ENCODE data around the gene B3GNT2.
A peak's percentile ranks its signal among the peaks of the same experiment; 100 is the strongest.

Gene B3GNT2

GRCh38 chr2:62205554-62205953 is 9.6 kb downstream of the B3GNT2 start:
- peak; percentile 40 for DNase-seq (ENCODE audit: low spot score)

GRCh38 chr2:62206024-62206423 is 10.1 kb downstream of the B3GNT2 start:
- no peak for DNase-seq (ENCODE audit: low spot score)

- DNase-seq (ENCODE audit: low spot score) = no peak
Measured at GRCh38 chr2:62207491-62207890, 11.6 kb downstream of the B3GNT2 start.

- no peak for DNase-seq (ENCODE audit: low spot score)
Measured at GRCh38 chr2:62208074-62208757, 12.3 kb downstream of the B3GNT2 start.

- DNase-seq (ENCODE audit: low spot score) = no peak
Measured at GRCh38 chr2:62208758-62209114, 12.8 kb downstream of the B3GNT2 start.

- no peak for DNase-seq (ENCODE audit: low spot score)
Measured at GRCh38 chr2:62209427-62209991, 13.6 kb downstream of the B3GNT2 start.

- no peak for DNase-seq (ENCODE audit: low spot score)
Measured at GRCh38 chr2:62215306-62216064, 19.6 kb downstream of the B3GNT2 start.

- DNase-seq (ENCODE audit: low spot score) = no peak
Measured at GRCh38 chr2:62216113-62216512, 20.2 kb downstream of the B3GNT2 start.

GRCh38 chr2:62216616-62217015 is 20.7 kb downstream of the B3GNT2 start:
- no peak for DNase-seq (ENCODE audit: low spot score)

GRCh38 chr2:62217421-62217820 is 21.5 kb downstream of the B3GNT2 start:
- DNase-seq (ENCODE audit: low spot score) = no peak

- DNase-seq (ENCODE audit: low spot score) = no peak
Measured at GRCh38 chr2:62217970-62218369, 22.1 kb downstream of the B3GNT2 start.

GRCh38 chr2:62219407-62220159 is 23.7 kb downstream of the B3GNT2 start:
- no peak for DNase-seq (ENCODE audit: low spot score)

GRCh38 chr2:62221141-62221540 is 25.2 kb downstream of the B3GNT2 start:
- no peak for DNase-seq (ENCODE audit: low spot score)

- DNase-seq (ENCODE audit: low spot score) = no peak
Measured at GRCh38 chr2:62222171-62222570, 26.3 kb downstream of the B3GNT2 start.

- DNase-seq (ENCODE audit: low spot score) = no peak
Measured at GRCh38 chr2:62222674-62223073, 26.8 kb downstream of the B3GNT2 start.

- DNase-seq (ENCODE audit: low spot score) = no peak
Measured at GRCh38 chr2:62224976-62225375, 29.1 kb downstream of the B3GNT2 start.

GRCh38 chr2:62227386-62228075 is 31.6 kb downstream of the B3GNT2 start:
- no peak for DNase-seq (ENCODE audit: low spot score)

GRCh38 chr2:62229082-62229605 is 33.2 kb downstream of the B3GNT2 start:
- DNase-seq (ENCODE audit: low spot score) = no peak

- no peak for DNase-seq (ENCODE audit: low spot score)
Measured at GRCh38 chr2:62231541-62231940, 35.6 kb downstream of the B3GNT2 start.

GRCh38 chr2:62234755-62235655 is 39.1 kb downstream of the B3GNT2 start:
- DNase-seq (ENCODE audit: low spot score) = peak; percentile 38

- no peak for DNase-seq (ENCODE audit: low spot score)
Measured at GRCh38 chr2:62236499-62236898, 40.6 kb downstream of the B3GNT2 start.

All from iPS-NIHi11 (cell line).